ENCODE data around the gene ADAMTSL1. TPM values are rescaled to one million over a fixed set of nuclear protein-coding genes. Genes with fewer than 3 reads are reported as not detected.

ADAMTSL1 gene
- total RNA-seq, 6 experiments from 2014 or later = 0.73 to 2.1 (median 0.89) TPM

- TF ChIP-seq CTCF (IDR thresholded peaks at IDR 0.05) = no peak
- no peak for TF ChIP-seq POLR2A (IDR thresholded peaks at IDR 0.05)
- H3K36me3 ChIP-seq = no peaks in the 10 kb centered on the region
- ATAC-seq = peak in 1 of 4 donors; percentile 29
- DNase-seq = no peak
- no peaks in the 10 kb centered on the region for H3K27me3 ChIP-seq
- no peaks in the 10 kb centered on the region for H3K9me3 ChIP-seq
- no peak overlapping the region for H3K27ac ChIP-seq
- no peaks in the 10 kb centered on the region for H3K4me1 ChIP-seq
- WGBS (ENCODE audit: insufficient coverage, low coverage, low lambda C conversion rate, missing lambda C conversion rate) = 92% methylated on average over 2 of the region's 9 CpGs
- H3K4me3 ChIP-seq = no peak overlapping the region
- intact Hi-C loops (cut with DNase I) = no loop called here
These were observed 432.9 kb downstream of the ADAMTSL1 start for GRCh38 chr9:18906656-18907395.

- no peaks in the 10 kb centered on the region for H3K4me1 ChIP-seq
- DNase-seq = no peak
- H3K4me3 ChIP-seq = no peak overlapping the region
- 70% methylated on average over 13 of the region's 15 CpGs for WGBS (ENCODE audit: insufficient coverage, low coverage, low lambda C conversion rate, missing lambda C conversion rate)
- TF ChIP-seq CTCF (IDR thresholded peaks at IDR 0.05) (no peak), POLR2A (IDR thresholded peaks at IDR 0.05) (no peak)
- no peaks in the 10 kb centered on the region for H3K9me3 ChIP-seq
- H3K27me3 ChIP-seq = no peaks in the 10 kb centered on the region
- no peaks in the 10 kb centered on the region for H3K36me3 ChIP-seq
- no peak for ATAC-seq
- no peak overlapping the region for H3K27ac ChIP-seq
- intact Hi-C loops (cut with DNase I) = no loop called here
These were observed 434.1 kb downstream of the ADAMTSL1 start for GRCh38 chr9:18907927-18908625.

GRCh38 chr9:18909140-18910018, 435.4 kb downstream of the ADAMTSL1 start:
- 70% methylated on average over 10 of the region's 17 CpGs for WGBS (ENCODE audit: insufficient coverage, low coverage, low lambda C conversion rate, missing lambda C conversion rate)
- DNase-seq = no peak
- no peak for ATAC-seq

More at GRCh38 chr9:18909140-18910018, 435.4 kb downstream of the ADAMTSL1 start:
- TF ChIP-seq CTCF (IDR thresholded peaks at IDR 0.05) (no peak), POLR2A (IDR thresholded peaks at IDR 0.05) (no peak)
- H3K36me3 ChIP-seq = no peaks in the 10 kb centered on the region
- no peak overlapping the region for H3K27ac ChIP-seq
- H3K4me1 ChIP-seq = no peaks in the 10 kb centered on the region
- no peak overlapping the region for H3K4me3 ChIP-seq
- H3K9me3 ChIP-seq = no peaks in the 10 kb centered on the region
- intact Hi-C loops (cut with DNase I) = no loop called here
- H3K27me3 ChIP-seq = no peaks in the 10 kb centered on the region

Data from right lobe of liver (tissue), 6 donors.